GM12875 (cell line): ENCODE results near the gene GPRC5C.

ENCODE experiments used
- H3K4me3 ChIP-seq: one replicate; pipeline ENCODE4 v1.5.1; 2011; ENCODE audit warnings: low read depth, low read length, control low read depth
- CTCF ChIP-seq: IDR thresholded peaks from 2 replicates; pipeline ENCODE4 v1.5.1; 2011; ENCODE audit warnings: low read depth, mild to moderate bottlenecking, control low read depth, inconsistent platforms, low read length, moderate library complexity, borderline replicate concordance; ENCODE audit not compliant: insufficient read depth

Gene GPRC5C

DNA sequence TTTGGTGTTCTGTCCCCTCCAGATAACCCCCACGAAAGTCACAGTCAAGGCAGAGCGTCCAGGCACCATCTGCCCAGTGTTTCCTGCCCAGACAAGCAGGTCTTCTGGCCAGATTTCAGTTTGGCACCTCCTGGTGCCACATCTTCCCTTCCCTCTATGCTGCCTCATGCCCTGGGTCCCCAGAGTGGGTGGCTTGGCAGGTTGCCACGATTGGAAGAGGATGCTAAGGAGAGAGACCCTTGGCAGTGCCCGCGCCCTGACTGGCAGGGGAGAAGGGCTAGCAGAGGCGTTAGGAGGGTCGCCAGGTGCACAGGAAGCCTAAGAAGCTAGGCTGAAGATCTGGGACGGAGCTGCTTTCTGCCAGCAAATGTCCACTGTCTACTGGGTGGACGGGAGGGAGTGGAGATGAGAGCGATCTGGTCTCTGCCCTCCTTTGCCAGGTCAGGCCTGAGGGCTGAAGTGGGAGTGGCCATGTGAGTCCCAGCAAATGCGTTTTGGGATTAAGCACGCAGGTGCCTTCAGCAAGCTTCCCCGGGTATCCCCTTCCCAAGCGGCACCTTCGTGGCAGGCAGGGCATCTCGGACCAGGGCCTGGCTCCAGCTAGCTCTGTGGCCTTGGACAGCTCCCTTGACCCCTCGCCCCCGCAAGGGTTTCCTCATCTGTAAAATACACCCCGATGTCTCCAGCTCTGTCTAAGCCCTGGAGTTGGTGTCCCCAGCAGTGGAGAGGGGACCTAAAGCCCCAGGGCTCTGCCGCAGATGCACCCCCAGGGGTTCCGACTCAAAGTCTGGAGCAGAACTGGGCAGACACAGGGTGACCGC, 21.2 kb downstream of the GPRC5C start:
- no peak overlapping the region for H3K4me3 ChIP-seq
- no peak for TF ChIP-seq CTCF

- no peak for TF ChIP-seq CTCF
- no peak overlapping the region for H3K4me3 ChIP-seq
Observed at GRCh38 chr17:74453665-74454196, 21.8 kb downstream of the GPRC5C start.

DNA sequence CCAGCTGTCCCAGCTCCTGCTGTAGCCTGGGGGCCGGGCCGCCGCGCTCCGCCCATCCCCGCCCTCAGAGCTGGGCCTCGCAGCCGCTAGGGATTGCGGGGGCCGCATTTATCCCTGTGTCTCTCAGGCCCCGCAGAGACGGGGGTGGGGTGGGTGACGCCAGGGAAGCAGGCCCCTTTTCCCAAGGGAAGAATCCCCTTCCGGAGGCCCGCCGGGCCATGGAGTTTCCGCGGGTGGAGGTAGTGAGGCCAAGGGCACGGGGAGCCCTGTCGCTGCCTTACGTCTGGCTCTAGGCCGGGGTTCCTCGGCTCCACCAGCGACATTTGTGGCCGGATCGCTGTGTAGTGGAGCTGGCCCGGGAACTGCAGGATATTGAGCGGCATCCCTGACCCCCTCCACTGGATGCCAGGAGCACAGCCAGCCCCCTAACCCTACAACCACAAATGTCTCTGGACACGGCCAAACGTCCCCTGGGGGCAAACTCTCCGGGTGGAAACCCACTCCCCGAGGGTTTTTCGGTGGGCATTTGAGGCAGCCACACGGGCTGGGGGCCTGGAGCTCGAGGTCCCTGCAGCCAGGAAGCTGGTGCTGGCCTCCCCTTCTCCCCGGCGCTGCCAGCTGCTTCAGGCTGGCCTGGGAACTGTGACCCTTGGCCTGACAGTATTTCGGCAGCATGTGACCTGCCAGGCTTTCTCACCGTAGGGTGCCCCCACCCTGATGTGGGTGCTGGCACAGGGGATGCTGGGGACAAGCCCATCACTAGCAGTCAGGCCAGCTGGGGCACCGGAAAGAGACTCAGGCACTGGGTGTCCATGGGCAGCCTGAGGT, 22.5 kb downstream of the GPRC5C start:
- H3K4me3 ChIP-seq = no peak overlapping the region
- TF ChIP-seq CTCF = no peak

DNA sequence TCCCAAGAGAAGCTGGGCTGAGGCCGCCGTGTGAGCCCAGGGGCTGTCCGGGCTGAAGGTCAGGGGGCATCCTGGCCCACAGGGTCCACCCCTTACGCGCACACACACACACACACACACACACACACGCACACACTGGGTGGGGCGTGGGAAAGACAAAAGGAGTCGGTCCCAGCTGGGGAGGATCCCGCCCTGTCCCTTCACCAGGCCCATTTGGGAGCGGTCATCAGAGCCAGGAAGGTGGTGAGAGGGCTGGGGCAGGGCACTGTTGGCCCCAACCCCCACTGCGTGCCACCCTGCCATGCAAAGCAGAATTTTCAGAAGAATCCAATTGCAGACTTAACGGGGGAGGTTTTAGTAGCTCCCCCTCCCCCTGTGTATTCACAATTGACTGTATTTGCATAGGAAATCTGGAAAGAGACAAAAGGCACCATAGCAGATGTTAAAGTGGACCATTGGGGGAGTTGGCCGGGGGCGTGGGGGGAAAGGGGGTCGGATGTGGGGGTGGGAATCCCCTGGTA, 23.2 kb downstream of the GPRC5C start:
- no peak for TF ChIP-seq CTCF
- H3K4me3 ChIP-seq = no peak overlapping the region

DNA sequence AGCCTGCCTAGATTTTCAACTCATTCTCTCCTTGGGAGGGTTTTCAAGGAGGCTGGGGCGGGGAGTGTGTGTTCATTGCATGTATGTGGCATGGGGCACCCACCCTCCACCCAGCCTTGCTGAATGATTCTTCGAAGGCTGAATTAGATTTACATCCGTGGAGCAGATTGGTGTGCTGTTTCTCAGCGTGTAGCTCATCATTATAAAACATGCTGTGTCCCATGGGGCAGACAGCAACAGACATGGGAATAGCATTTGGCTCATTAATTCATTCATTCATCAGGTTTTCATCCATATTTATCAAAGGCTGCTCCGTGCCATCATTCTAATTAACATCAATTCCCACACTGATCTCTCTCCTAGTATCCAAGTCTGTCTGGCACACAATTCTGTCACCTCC, 23.9 kb downstream of the GPRC5C start:
- no peak overlapping the region for H3K4me3 ChIP-seq
- no peak for TF ChIP-seq CTCF

DNA sequence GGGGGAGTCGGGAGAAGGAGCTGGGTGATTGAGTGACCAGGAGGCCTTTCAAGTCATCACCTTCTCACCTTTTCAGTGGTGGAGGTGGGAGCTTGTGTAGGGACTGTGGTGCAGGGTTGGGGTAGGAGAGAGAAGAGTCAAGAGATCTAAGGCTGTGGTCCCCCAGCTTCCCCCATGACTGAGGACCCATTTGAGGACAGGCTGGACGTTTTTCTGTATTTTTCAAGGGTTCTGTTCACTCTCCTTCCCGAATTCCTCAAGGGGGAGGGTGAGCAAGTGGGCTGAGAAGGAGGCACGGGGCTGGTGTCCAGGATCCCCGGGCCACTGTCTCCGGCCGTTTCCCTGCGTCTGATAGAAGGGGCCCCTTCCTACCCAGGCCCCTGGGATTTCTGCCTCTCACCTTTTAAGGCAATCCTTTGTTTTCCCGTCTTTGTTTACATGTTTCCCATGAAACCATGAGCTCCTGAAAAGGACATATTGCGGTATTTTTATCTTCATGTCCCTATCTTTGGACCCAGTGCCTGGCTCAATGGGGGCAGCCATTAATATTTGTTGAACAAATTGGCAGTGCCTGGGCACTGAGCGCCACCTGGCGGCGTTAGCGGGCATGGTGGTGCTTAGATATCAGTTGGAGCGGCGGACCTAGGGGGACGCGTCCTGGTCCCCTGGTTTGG, 25.4 kb downstream of the GPRC5C start:
- TF ChIP-seq CTCF = peak; percentile 90
- H3K4me3 ChIP-seq = no peak overlapping the region
